ENCODE measurements around the gene ARPC2. TPM values are rescaled to one million over a fixed set of nuclear protein-coding genes. Genes with fewer than 3 reads are reported as not detected.

Gene ARPC2
- total and polyA plus RNA-seq, 4 donors: 58.1 to 83.6 (median 73.7) TPM

- TF ChIP-seq REST (IDR thresholded peaks at IDR 0.05): no peak
- peak; percentile 42 for TF ChIP-seq SP1 (IDR thresholded peaks at IDR 0.05)
Observed at GRCh38 chr2:218296847-218297246, 79.9 kb downstream of the ARPC2 start (continued).

- H3K9me3 ChIP-seq (ENCODE audit: control insufficient read depth in 4 of 4, low read length in 3 of 4): no peaks in the 10 kb centered on the region
- H3K4me3 ChIP-seq (ENCODE audit: low read depth in 1 of 3, low read length in 3 of 3): no peak overlapping the region
- no peaks in the 10 kb centered on the region for H3K27me3 ChIP-seq (ENCODE audit: control insufficient read depth in 4 of 4, insufficient read depth in 4 of 4, low read length in 3 of 4)
- H3K27ac ChIP-seq (ENCODE audit: low read depth in 1 of 2, low read length in 2 of 2): no peak overlapping the region
- H3K4me1 ChIP-seq (ENCODE audit: control insufficient read depth in 4 of 4, insufficient read depth in 4 of 4, low read length in 3 of 4): peaks cover 0 to 11% (median 6%) of the 10 kb centered on the region in 4 donors
- no peak overlapping the region for H3K9ac ChIP-seq (ENCODE audit: low read depth in 1 of 2, low read length in 2 of 2)
- no peaks in the 10 kb centered on the region for H3K36me3 ChIP-seq (ENCODE audit: control insufficient read depth in 4 of 4, insufficient read depth in 3 of 4, low read depth in 1 of 4, low read length in 3 of 4)
- 80% methylated on average over 6 of the region's 6 CpGs for WGBS
- DNase-seq (ENCODE audit: low spot score): no peak
- TF ChIP-seq TAF1 (conservative IDR thresholded peaks at IDR 0.05) (no peak), HNF4G (IDR thresholded peaks at IDR 0.05) (no peak), RXRA (IDR thresholded peaks at IDR 0.05) (no peak), REST (IDR thresholded peaks at IDR 0.05) (no peak), ZBTB33 (IDR thresholded peaks at IDR 0.05) (no peak), RAD21 (IDR thresholded peaks at IDR 0.05) (no peak), ATF3 (IDR thresholded peaks at IDR 0.05) (no peak), CTCF (IDR thresholded peaks at IDR 0.05; ENCODE audit: low read depth, low read length, missing input control) (no peak), MAX (IDR thresholded peaks at IDR 0.05) (no peak), GABPA (IDR thresholded peaks at IDR 0.05 in 1 of 2, conservative IDR thresholded peaks at IDR 0.05 in 1 of 2) (no peak), EGR1 (IDR thresholded peaks at IDR 0.05; ENCODE audit: low read depth in 2 of 2) (no peak)
Observed at GRCh38 chr2:218298314-218298875, 81.4 kb downstream of the ARPC2 start.
